K562 (cell line): Measurements from ENCODE around the gene EMC10. TPM values are rescaled to one million over a fixed set of nuclear protein-coding genes. Genes with fewer than 3 reads are reported as not detected.
A peak's percentile ranks its signal among the peaks of the same experiment; 100 is the strongest.

ENCODE experiments used
- CTCFL ChIP-seq: IDR thresholded peaks from 2 replicates; pipeline ENCODE4 v1.6.1; 2011; ENCODE audit warnings: borderline replicate concordance, low read depth, mild to moderate bottlenecking, moderate library complexity, low read length; ENCODE audit not compliant: insufficient read depth, poor library complexity, severe bottlenecking
- ZNF589 ChIP-seq: fragments of 200-800 bp; sonication (Bioruptor generic); IDR thresholded peaks from 2 replicates; pipeline ENCODE4 v1.6.1; 2016; ENCODE audit warnings: low read depth, missing genetic modification characterization, missing compliant biosample characterization
- ZNF830 ChIP-seq: fragments of 250-450 bp; sonication (Bioruptor Pico); IDR thresholded peaks from 2 replicates; pipeline ENCODE4 v1.5.0; 2021; ENCODE audit warnings: mild to moderate bottlenecking
- polyA plus RNA-seq, 8 experiments: library from polyadenylated mRNA; depleted of rRNA in 4 of 8; stranded (reverse) in 5 of 8; unstranded in 3 of 8; fragments of >200 nt; fragmentation: Nextera tagmentation in 2 of 8; fragmentation: Illumina TruSeq in 1 of 8; extraction: Ambion mirVana in 2 of 8; extraction: Trizol in 1 of 8; gene quantifications; 2 replicates each; pipeline versions ENCODE4 v1.2.1 to v1.2.3, GENCODE V29; 2011 to 2014; ENCODE audit warnings: inconsistent platforms in 1 of 8, missing spikeins in 1 of 8
- total RNA-seq, 7 experiments: library from RNA; depleted of rRNA in 6 of 7; stranded (reverse); fragments of >200 nt in 6 of 7; fragmentation: Illumina TruSeq in 2 of 7; extraction: Trizol in 2 of 7; gene quantifications; 2 replicates each; pipeline versions ENCODE4 v1.2.1 to v1.2.3, GENCODE V29; 2011 to 2021; ENCODE audit warnings: low replicate concordance in 1 of 7
- TF ChIP-seq, protein P1 (sequence below), 2 experiments: fragments of 450-650 bp in 1 of 2; sonication (generic) in 1 of 2; formaldehyde crosslinking in 1 of 2; IDR thresholded peaks; 2 replicates each; pipeline versions ENCODE4 v1.7.1 to v1.9.0; 2016 to 2022; ENCODE audit warnings: inconsistent platforms in 1 of 2, mild to moderate bottlenecking in 1 of 2, missing genetic modification reagents in 1 of 2
- TF ChIP-seq, protein P2 (sequence below): IDR thresholded peaks from 3 replicates; pipeline ENCODE4 v1.6.1; 2011; ENCODE audit warnings: borderline replicate concordance, mild to moderate bottlenecking, moderate library complexity; ENCODE audit not compliant: insufficient read length; ENCODE audit errors: extremely low read depth

EMC10 gene
- total and polyA plus RNA-seq, 9 of the 15 experiments (the other 6 are each of a cell fraction or from before 2014, with no cell fraction given) = 1.4 to 46.0 (median 13.1) TPM

GRCh38 chr19:50486823-50487515 is 10.7 kb downstream of the EMC10 start (continued):
- TF ChIP-seq CTCFL (peak; percentile 34), ZNF830 (no peak), ZNF589 (CRISPR knock-in tag) (no peak)
- TF ChIP-seq, protein P1, sequence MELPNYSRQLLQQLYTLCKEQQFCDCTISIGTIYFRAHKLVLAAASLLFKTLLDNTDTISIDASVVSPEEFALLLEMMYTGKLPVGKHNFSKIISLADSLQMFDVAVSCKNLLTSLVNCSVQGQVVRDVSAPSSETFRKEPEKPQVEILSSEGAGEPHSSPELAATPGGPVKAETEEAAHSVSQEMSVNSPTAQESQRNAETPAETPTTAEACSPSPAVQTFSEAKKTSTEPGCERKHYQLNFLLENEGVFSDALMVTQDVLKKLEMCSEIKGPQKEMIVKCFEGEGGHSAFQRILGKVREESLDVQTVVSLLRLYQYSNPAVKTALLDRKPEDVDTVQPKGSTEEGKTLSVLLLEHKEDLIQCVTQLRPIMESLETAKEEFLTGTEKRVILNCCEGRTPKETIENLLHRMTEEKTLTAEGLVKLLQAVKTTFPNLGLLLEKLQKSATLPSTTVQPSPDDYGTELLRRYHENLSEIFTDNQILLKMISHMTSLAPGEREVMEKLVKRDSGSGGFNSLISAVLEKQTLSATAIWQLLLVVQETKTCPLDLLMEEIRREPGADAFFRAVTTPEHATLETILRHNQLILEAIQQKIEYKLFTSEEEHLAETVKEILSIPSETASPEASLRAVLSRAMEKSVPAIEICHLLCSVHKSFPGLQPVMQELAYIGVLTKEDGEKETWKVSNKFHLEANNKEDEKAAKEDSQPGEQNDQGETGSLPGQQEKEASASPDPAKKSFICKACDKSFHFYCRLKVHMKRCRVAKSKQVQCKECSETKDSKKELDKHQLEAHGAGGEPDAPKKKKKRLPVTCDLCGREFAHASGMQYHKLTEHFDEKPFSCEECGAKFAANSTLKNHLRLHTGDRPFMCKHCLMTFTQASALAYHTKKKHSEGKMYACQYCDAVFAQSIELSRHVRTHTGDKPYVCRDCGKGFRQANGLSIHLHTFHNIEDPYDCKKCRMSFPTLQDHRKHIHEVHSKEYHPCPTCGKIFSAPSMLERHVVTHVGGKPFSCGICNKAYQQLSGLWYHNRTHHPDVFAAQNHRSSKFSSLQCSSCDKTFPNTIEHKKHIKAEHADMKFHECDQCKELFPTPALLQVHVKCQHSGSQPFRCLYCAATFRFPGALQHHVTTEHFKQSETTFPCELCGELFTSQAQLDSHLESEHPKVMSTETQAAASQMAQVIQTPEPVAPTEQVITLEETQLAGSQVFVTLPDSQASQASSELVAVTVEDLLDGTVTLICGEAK (IDR thresholded peaks at IDR 0.05) = no peak
- TF ChIP-seq, protein P1 (CRISPR knock-in tag; IDR thresholded peaks at IDR 0.05) = no peak
- TF ChIP-seq, protein P2, sequence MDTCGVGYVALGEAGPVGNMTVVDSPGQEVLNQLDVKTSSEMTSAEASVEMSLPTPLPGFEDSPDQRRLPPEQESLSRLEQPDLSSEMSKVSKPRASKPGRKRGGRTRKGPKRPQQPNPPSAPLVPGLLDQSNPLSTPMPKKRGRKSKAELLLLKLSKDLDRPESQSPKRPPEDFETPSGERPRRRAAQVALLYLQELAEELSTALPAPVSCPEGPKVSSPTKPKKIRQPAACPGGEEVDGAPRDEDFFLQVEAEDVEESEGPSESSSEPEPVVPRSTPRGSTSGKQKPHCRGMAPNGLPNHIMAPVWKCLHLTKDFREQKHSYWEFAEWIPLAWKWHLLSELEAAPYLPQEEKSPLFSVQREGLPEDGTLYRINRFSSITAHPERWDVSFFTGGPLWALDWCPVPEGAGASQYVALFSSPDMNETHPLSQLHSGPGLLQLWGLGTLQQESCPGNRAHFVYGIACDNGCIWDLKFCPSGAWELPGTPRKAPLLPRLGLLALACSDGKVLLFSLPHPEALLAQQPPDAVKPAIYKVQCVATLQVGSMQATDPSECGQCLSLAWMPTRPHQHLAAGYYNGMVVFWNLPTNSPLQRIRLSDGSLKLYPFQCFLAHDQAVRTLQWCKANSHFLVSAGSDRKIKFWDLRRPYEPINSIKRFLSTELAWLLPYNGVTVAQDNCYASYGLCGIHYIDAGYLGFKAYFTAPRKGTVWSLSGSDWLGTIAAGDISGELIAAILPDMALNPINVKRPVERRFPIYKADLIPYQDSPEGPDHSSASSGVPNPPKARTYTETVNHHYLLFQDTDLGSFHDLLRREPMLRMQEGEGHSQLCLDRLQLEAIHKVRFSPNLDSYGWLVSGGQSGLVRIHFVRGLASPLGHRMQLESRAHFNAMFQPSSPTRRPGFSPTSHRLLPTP = peak; percentile 6
